OCI-LY1 (cell line): ENCODE data around the gene MYCBP.

ENCODE experiments used
- H2AFZ ChIP-seq: fragments of 200-600 bp; sonication (generic), shearing (Covaris generic); 2 replicates; pipeline ENCODE4 v1.6.0; 2014; ENCODE audit warnings: antibody characterized with exemption, mild to moderate bottlenecking, low read length
- H3F3A ChIP-seq: fragments of 200-600 bp; sonication (generic), shearing (Covaris generic); 2 replicates; pipeline ENCODE4 v1.6.0; 2014; ENCODE audit warnings: mild to moderate bottlenecking, antibody characterized with exemption, low read length, moderate library complexity; ENCODE audit not compliant: insufficient read depth
- H3K27ac ChIP-seq: fragments of 200-600 bp; sonication (generic); 2 replicates; pipeline ENCODE4 v1.5.1; 2014; ENCODE audit warnings: low read length, mixed run types, mild to moderate bottlenecking, low read depth; ENCODE audit not compliant: poor library complexity, severe bottlenecking
- H3K27me3 ChIP-seq: fragments of 200-600 bp; sonication (generic); 2 replicates; pipeline ENCODE4 v1.6.0; 2014; ENCODE audit warnings: antibody characterized with exemption, mild to moderate bottlenecking, low read length, moderate library complexity; ENCODE audit not compliant: insufficient read depth
- H3K36me3 ChIP-seq: fragments of 200-600 bp; sonication (generic); 2 replicates; pipeline ENCODE4 v1.6.1; 2014; ENCODE audit warnings: mild to moderate bottlenecking, antibody characterized with exemption, low read length, moderate library complexity, mixed read lengths; ENCODE audit not compliant: insufficient read depth
- H3K4me1 ChIP-seq: fragments of 200-600 bp; sonication (generic); 2 replicates; pipeline ENCODE4 v1.5.1; 2014; ENCODE audit warnings: mild to moderate bottlenecking, low read length, moderate library complexity; ENCODE audit not compliant: insufficient read depth, severe bottlenecking
- H3K4me2 ChIP-seq: fragments of 200-600 bp; sonication (generic), shearing (Covaris generic); 2 replicates; pipeline ENCODE4 v1.6.1; 2014; ENCODE audit warnings: low read length
- H3K4me3 ChIP-seq: fragments of 200-600 bp; sonication (generic); 2 replicates; pipeline ENCODE4 v1.5.1; 2014; ENCODE audit warnings: low read length, low read depth, mild to moderate bottlenecking, mixed read lengths; ENCODE audit not compliant: poor library complexity, severe bottlenecking
- H3K79me2 ChIP-seq: fragments of 200-600 bp; shearing (Covaris generic); 2 replicates; pipeline ENCODE4 v1.6.1; 2016; ENCODE audit warnings: mixed run types, low read length, mixed read lengths; ENCODE audit not compliant: insufficient read depth
- H3K9ac ChIP-seq: fragments of 200-600 bp; sonication (generic), shearing (Covaris generic); 2 replicates; pipeline ENCODE4 v1.6.1; 2014; ENCODE audit warnings: mild to moderate bottlenecking, low read length, mixed read lengths
- H3K9me2 ChIP-seq: fragments of 200-600 bp; sonication (generic), shearing (Covaris generic); 2 replicates; pipeline ENCODE4 v1.6.1; 2014; ENCODE audit warnings: low read depth, mild to moderate bottlenecking, low read length, mixed read lengths
- H3K9me3 ChIP-seq: fragments of 200-600 bp; shearing (Covaris generic); 2 replicates; pipeline ENCODE4 v1.6.1; 2014; ENCODE audit warnings: low read length, mixed read lengths
- H4K20me1 ChIP-seq: fragments of 200-600 bp; sonication (generic), shearing (Covaris generic); 2 replicates; pipeline ENCODE4 v1.6.0; 2016; ENCODE audit warnings: mild to moderate bottlenecking, low read length; ENCODE audit not compliant: insufficient read depth
- EZH2 ChIP-seq: fragments of 200-600 bp; sonication (generic), shearing (Covaris generic); IDR thresholded peaks from 2 replicates; pipeline ENCODE4 v1.8.0; 2017; ENCODE audit warnings: borderline replicate concordance, mixed run types, mild to moderate bottlenecking, antibody characterized with exemption, low read length, moderate library complexity, mixed read lengths
- TF ChIP-seq, protein P1 (sequence below): fragments of 200-600 bp; sonication (generic), shearing (Covaris generic); IDR thresholded peaks from 2 replicates; pipeline ENCODE4 v1.5.1; 2017; ENCODE audit warnings: mild to moderate bottlenecking, antibody characterized with exemption, low read length, moderate library complexity, mixed read lengths

Gene MYCBP

DNA sequence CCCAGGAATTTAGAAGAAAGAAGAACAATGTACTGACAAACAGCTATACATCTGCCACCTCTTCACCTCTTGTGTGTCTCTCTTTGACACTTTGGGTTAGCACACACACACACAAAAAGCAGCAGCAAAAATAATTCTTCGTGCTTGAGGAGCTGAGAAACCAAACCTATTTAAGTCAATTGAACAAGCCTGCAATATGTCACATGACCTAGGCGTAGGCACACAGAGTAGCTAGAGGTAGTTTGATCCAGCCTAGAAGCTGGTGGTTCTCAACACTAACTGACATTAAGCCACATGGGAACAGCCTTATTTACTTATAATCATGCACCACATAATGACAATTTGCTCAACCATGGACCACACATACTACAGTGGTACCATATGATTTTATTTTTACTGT is 45.8 kb downstream of the MYCBP start:
- Histone ChIP-seq H3K4me2 (no peak overlapping the region), H2AFZ (no peak overlapping the region), H4K20me1 (no peaks in the 10 kb centered on the region), H3K9ac (no peak overlapping the region), H3K79me2 (no peaks in the 10 kb centered on the region), H3K9me3 (no peaks in the 10 kb centered on the region), H3K27me3 (0 out of 2 replicates have a peak, but pooled peaks cover 4% of the 10 kb centered on the region), H3F3A (no peaks in the 10 kb centered on the region), H3K4me1 (no peaks in the 10 kb centered on the region), H3K4me3 (no peak overlapping the region), H3K27ac (no peak overlapping the region), H3K36me3 (no peaks in the 10 kb centered on the region), H3K9me2 (no peaks in the 10 kb centered on the region)
- TF ChIP-seq EZH2 = no peak
- TF ChIP-seq, protein P1, sequence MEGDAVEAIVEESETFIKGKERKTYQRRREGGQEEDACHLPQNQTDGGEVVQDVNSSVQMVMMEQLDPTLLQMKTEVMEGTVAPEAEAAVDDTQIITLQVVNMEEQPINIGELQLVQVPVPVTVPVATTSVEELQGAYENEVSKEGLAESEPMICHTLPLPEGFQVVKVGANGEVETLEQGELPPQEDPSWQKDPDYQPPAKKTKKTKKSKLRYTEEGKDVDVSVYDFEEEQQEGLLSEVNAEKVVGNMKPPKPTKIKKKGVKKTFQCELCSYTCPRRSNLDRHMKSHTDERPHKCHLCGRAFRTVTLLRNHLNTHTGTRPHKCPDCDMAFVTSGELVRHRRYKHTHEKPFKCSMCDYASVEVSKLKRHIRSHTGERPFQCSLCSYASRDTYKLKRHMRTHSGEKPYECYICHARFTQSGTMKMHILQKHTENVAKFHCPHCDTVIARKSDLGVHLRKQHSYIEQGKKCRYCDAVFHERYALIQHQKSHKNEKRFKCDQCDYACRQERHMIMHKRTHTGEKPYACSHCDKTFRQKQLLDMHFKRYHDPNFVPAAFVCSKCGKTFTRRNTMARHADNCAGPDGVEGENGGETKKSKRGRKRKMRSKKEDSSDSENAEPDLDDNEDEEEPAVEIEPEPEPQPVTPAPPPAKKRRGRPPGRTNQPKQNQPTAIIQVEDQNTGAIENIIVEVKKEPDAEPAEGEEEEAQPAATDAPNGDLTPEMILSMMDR = no peak

DNA sequence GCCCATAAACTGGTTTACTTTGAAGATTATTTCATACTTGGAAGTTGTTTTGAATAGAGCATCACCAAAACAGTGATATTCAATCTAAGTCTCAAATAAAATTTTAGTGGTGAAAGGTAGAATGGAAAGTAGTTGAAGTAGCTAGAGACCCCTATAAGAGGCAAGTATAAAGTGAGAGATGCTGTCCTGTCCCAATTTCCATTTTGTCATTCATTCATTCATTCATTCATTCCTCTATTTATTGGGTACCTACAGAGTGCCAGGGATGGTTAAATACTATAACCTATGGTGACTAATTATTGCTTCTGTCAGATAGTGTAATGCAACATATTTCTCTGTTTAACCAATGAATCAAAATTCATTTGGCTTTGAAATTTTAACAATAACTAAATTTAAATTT is 46.3 kb downstream of the MYCBP start:
- Histone ChIP-seq H3K9me2 (no peaks in the 10 kb centered on the region), H3K79me2 (no peaks in the 10 kb centered on the region), H3K4me3 (no peak overlapping the region), H3K9me3 (no peaks in the 10 kb centered on the region), H4K20me1 (no peaks in the 10 kb centered on the region), H3K4me2 (no peak overlapping the region), H3K27me3 (0 out of 2 replicates have a peak, but pooled peaks cover 4% of the 10 kb centered on the region), H3F3A (no peaks in the 10 kb centered on the region), H3K9ac (no peak overlapping the region), H3K27ac (no peak overlapping the region), H3K4me1 (no peaks in the 10 kb centered on the region), H3K36me3 (no peaks in the 10 kb centered on the region), H2AFZ (no peak overlapping the region)
- TF ChIP-seq, protein P1 = no peak
- no peak for TF ChIP-seq EZH2

DNA sequence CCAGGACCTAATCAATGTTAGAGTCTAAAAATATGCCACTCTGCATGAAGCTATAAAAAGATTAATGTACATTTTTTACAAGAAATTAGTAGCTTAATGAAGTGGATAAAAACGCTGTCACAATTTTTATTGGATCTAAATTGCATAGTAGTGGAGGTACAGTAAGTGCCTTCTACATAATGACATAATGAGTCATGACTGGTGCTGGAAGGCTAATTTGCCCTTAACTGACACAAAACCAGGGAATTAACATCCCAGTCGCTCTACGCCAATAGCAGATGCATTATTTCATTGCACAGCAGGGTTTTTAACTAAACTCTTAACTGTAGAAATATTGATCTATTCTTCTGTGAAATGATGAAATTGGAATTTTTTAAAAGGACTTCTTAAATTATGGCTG is 46.9 kb downstream of the MYCBP start:
- Histone ChIP-seq H3K9ac (no peak overlapping the region), H3K27me3 (0 out of 2 replicates have a peak, but pooled peaks cover 4% of the 10 kb centered on the region), H3K4me1 (no peaks in the 10 kb centered on the region)

More for the DNA sequence above, 46.9 kb downstream of the MYCBP start:
- Histone ChIP-seq H3K79me2 (no peaks in the 10 kb centered on the region), H3K9me3 (no peaks in the 10 kb centered on the region), H3K4me3 (no peak overlapping the region), H3K27ac (no peak overlapping the region), H3K4me2 (no peak overlapping the region), H3K9me2 (no peaks in the 10 kb centered on the region), H3K36me3 (no peaks in the 10 kb centered on the region), H4K20me1 (no peaks in the 10 kb centered on the region), H2AFZ (no peak overlapping the region), H3F3A (no peaks in the 10 kb centered on the region)
- TF ChIP-seq, protein P1 = no peak
- no peak for TF ChIP-seq EZH2
